ENCODE results near the gene ARID1A.
"Not testable (repeated sequence)": the region's sequence is repeated elsewhere in the genome, so short reads cannot be mapped to it uniquely, and the experiment has no call there.

ARID1A gene

DNA sequence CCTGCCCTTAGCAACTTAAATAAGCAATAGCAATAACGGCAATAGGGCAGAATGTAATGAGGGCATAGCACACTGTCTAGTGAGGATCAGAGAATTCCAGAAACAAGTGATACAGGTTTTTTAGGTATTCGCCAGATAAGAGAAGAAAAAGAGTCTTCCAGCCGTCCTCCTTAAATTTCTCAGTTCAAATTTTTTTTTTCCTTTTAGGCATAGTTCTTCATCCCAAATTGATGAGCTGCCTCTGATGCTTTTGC, 93.7 kb downstream of the ARID1A start:
- no peak for DNase-seq

- DNase-seq = no peak
Measured at GRCh38 chr1:26789931-26790330, 94.1 kb downstream of the ARID1A start.

GRCh38 chr1:26790551-26790953, 94.7 kb downstream of the ARID1A start:
- DNase-seq = no peak

GRCh38 chr1:26791148-26791547, 95.3 kb downstream of the ARID1A start:
- DNase-seq = no peak

DNA sequence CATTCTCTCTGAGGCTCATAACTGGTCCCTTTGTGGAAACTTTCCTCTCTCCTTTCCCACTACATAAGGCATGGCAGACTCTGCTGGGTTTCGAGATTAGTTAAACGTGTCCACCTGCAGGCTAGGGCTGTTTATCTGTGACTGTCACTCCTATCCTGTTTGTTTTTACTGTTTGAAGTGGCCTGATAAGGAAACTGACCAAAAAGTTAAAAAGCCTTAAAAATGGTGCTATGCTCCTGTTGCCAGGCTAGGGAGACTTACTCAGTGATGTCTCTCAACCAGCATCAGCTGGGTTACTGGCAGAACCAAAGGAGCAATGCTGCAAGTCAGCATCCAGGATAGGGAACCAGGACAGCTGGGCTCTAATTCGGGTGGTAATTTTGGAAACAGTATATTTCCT, 95.8 kb downstream of the ARID1A start:
- no peak for DNase-seq

DNA sequence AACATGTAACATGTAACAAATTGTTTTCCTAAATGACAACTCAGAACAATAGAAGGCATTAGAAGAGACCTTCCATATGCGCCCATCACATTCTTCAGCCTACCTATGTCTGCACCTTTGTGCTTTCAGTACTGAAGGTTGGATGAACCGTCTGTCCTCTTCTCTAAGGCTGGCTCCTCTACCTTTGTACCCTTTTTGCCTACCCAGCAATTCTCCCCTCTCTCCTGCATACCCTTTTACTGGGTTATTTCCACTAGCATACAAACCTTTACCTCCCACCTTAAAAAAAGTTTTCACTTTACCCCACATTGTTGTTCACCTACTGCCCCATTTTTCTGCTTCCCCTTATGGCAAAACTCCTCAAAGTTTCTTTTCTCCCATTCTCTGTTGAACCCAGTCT, 97.1 kb downstream of the ARID1A start:
- DNase-seq = no peak

- DNase-seq = no peak
Measured at GRCh38 chr1:26794391-26794790, 98.6 kb downstream of the ARID1A start.

- DNase-seq = no peak
Measured at GRCh38 chr1:26797627-26798026, 101.8 kb downstream of the ARID1A start.

DNA sequence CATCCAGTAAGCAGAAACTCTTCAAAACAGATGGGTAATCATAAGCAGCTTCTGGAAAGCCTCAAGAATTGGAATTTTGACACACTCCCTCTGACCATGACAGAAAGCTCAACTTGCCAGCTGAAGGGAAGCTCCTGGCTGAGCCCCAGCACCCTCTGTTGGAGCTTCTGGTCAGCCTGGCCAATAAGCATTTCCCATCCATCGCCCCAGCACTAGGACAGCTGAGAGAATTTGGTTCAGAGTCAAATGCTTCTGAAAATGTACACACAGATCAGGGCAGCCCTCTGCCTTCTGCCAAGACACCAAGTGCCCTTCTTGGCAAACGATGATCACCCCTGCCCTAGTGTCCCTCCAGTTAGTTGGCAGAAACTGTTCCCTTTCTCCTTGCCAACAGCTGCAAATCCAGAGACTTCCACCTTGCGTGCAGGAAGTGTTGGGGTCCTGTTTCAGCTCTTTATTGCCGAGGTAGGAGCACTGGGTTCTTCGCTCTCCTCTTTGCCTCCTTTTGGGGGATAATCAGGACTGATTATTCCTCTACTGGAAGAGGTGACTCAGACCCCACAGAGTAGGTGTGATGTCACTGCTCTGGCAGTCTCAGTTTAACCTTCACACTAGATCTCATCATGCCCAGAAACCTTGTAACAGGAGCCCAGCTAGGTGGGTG, 103.8 kb downstream of the ARID1A start:
- DNase-seq = peak; percentile 66

DNA sequence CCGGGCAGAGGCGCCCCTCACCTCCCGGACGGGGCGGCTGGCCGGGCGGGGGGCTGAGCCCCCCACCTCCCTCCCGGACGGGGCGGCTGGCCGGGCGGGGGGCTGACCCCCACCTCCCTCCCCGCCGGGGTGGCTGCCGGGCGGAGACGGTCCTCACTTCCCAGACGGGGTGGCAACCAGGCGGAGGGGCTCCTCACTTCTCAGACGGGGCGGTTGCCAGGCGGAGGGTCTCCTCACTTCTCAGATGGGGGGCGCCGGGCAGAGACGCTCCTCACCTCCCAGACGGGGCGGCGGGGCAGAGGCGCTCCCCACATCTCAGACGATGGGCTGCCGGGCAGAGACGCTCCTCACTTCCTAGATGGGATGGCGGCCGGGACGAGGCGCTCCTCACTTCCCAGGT, 108.1 kb downstream of the ARID1A start:
- DNase-seq = not testable (repeated sequence)

DNA sequence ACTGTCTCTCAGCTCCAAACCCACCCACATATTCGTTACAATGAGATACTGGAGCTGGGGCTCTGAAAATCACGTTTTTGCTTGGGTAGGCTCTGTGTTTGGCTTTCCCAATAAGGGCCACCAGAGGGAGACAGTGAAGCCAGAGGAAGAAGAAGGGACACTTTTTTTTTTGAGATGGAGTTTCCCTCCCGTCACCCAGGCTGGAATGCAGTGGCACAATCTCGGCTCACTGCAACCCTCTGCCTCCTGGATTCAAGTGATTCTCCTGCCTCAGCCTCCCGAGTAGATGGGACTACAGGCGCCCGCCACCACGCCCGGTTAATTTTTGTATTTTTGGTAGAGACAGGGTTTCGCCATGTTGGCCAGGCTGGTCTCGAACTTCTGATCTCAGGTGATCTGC, 114.3 kb downstream of the ARID1A start:
- DNase-seq = not testable (repeated sequence)

DNA sequence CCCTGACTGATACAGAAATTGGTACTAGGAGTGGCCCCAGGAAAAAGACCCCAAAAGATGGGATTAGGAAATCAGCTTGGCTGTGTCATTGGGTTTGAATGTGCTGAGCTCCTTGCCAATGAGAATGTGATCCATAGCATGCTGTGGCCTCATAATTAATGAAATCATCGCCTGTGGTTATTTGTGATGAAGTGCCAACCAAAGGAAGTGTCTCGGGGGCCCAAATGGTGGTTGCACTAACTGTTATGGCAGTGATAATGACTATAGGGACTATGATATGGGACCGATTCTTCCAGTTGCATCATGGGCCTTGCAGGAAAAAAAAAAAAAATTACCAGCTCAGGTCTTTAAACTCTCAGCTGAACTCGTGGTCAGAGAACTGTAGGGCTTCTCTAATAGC, 115.2 kb downstream of the ARID1A start:
- DNase-seq = no peak

DNA sequence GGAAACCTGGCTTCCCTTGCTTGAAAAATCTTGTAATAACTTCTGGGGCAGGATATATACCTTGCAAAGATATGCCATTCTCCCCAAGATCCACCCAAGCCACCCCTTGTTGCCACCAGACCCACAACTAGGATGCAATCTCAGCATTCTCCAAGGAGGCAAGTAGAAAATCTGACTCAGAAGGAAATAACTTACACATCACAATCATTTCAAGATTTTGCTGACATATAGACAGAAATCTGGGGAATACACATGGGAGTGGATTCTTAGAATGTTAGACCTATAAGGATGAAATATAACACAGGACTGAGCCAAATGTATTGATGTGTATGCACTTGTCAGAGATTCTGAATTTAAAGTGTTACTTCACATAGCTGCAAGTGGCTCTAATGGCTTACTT, 115.9 kb downstream of the ARID1A start:
- DNase-seq = no peak

- DNase-seq = no peak
Measured at GRCh38 chr1:26814377-26814776, 118.6 kb downstream of the ARID1A start.

- no peak for DNase-seq
Measured at GRCh38 chr1:26814893-26815292, 119.1 kb downstream of the ARID1A start.

GRCh38 chr1:26820784-26821269, 125.0 kb downstream of the ARID1A start:
- no peak for DNase-seq

GRCh38 chr1:26822737-26823395, 127.1 kb downstream of the ARID1A start:
- no peak for DNase-seq

GRCh38 chr1:26824731-26825130, 128.9 kb downstream of the ARID1A start:
- DNase-seq = no peak

- peak; percentile 9 for DNase-seq
Measured at GRCh38 chr1:26826261-26827105, 130.7 kb downstream of the ARID1A start, which contains the start of gene ZDHHC18. Gene ZDHHC18, plus strand, starts transcription at chr1:26826688. Its CDS starts 117 bp downstream, at chr1:26826805.

DNA sequence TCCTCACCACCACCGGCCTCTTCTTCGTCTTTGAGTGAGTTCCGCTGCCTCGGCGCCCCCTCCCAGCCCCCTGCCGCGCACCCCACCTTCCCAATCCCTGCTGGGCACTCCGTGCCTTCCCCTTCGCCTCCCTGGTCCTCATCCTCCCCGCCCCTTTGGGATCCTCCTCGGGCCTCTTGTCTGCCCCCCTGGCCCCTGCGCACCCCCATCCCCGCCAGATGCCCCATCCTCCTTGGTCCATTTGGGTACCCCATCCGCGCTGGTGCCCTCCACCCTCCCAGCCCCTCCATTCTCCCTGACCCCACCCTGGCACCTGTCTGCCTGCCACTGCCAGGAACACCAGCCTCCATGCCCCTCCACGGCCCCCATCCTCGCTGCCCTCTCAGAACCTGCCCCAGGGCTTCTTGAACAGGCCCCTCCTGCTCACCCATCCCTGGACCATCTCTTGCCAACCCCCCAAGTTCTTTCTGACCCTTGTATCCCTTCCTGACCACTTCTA, 131.3 kb downstream of the ARID1A start:
- no peak for DNase-seq

DNA sequence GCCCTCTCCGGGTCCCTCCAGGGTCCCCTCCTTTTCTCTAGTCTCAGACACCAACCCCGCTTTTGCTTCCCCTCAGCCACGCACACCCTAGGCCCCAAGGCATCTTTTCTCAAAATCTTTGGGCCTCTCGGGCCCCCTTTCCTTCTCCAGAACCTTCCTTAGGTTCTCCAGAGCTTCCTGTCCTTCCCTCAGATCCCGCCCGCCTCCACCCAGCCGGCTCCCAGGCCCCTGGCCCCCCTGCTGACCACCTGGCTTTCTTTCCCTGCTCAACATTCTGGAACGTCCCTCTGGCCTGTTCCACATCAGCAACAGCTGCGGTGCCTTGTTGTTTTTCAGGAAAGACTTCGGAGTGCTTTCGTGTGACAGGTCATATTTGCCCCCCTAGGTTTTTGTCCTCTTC, 131.8 kb downstream of the ARID1A start:
- DNase-seq = no peak

DNA sequence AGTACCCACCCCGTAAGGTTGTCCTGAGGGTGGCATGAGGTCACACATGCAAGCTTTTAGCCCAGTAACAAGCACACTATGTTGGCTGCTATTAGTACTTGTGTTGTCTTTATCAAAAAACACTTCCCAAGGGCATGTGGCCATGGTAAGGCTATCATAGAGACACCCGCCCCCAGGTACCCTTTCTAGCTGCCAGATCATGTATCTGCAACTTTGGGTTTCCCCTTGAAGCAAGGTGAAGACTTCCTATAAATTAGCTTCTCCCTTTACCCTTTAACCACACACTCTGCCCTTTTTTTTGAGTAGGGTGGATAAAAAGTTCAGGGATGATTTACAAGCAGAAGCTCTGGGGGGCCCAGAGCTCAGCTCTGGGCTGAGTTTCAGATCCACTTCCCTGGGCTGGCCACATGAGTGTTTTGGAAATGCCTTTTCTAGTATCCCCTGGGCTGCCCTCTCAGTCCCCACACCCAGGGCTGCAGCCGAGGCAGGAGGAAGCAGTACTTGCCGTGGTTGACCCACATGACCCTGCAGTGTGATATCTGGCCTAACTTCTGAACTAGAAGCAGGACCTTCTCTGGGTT, 132.7 kb downstream of the ARID1A start:
- DNase-seq = no peak

GRCh38 chr1:26829184-26829911, 133.5 kb downstream of the ARID1A start:
- no peak for DNase-seq
